GM12878 (cell line): ENCODE measurements around the gene RPS6KL1. TPM values are rescaled to one million over a fixed set of nuclear protein-coding genes. Genes with fewer than 3 reads are reported as not detected.
A peak's percentile ranks its signal among the peaks of the same experiment; 100 is the strongest.

Experiments used
- ATF7 ChIP-seq: fragments of 450-650 bp; IDR thresholded peaks from 2 replicates; pipeline ENCODE4 v1.6.1; 2016; ENCODE audit warnings: low read depth, mild to moderate bottlenecking
- CHD1 ChIP-seq: IDR thresholded peaks from 2 replicates; pipeline ENCODE4 v1.6.1; 2012; ENCODE audit warnings: low read depth, low read length, improper control_type of control experiment
- E2F4 ChIP-seq: IDR thresholded peaks from 2 replicates; pipeline ENCODE4 v1.6.1; 2012; ENCODE audit warnings: low read depth, low read length, improper control_type of control experiment
- KDM1A ChIP-seq: fragments of 200-600 bp; sonication (generic); IDR thresholded peaks from 2 replicates; pipeline ENCODE4 v1.6.1; 2016; ENCODE audit warnings: borderline replicate concordance
- MEF2B ChIP-seq: fragments of 450-650 bp; IDR thresholded peaks from 2 replicates; pipeline ENCODE4 v1.6.1; 2018; ENCODE audit warnings: mild to moderate bottlenecking, moderate library complexity; ENCODE audit not compliant: partially characterized antibody, poor library complexity, severe bottlenecking
- MLLT1 ChIP-seq: fragments of 450-650 bp; IDR thresholded peaks from 2 replicates; pipeline ENCODE4 v1.6.1; 2016; ENCODE audit warnings: mild to moderate bottlenecking
- PKNOX1 ChIP-seq: fragments of 450-650 bp; IDR thresholded peaks from 2 replicates; pipeline ENCODE4 v1.6.1; 2016; ENCODE audit warnings: mild to moderate bottlenecking
- POLR2A ChIP-seq: IDR thresholded peaks from 2 replicates; pipeline ENCODE4 v1.6.1; 2011; ENCODE audit warnings: low read depth, mild to moderate bottlenecking, low read length
- POLR2AphosphoS5 ChIP-seq: IDR thresholded peaks from 2 replicates; pipeline ENCODE4 v1.6.1; 2011; ENCODE audit warnings: mild to moderate bottlenecking, low read length, inconsistent platforms
- RELA ChIP-seq: fragments of 450-650 bp; IDR thresholded peaks from 2 replicates; pipeline ENCODE4 v1.8.0; 2014; ENCODE audit warnings: borderline replicate concordance; ENCODE audit not compliant: partially characterized antibody
- REST ChIP-seq: IDR thresholded peaks from 2 replicates; pipeline ENCODE4 v1.6.1; 2012; ENCODE audit warnings: mild to moderate bottlenecking, low read depth, low read length
- YY1 ChIP-seq: IDR thresholded peaks from 2 replicates; pipeline ENCODE4 v1.6.1; 2011; ENCODE audit warnings: low read depth, mild to moderate bottlenecking, low read length
- ZBTB4 ChIP-seq: fragments of 450-650 bp; formaldehyde crosslinking; IDR thresholded peaks from 2 replicates; pipeline ENCODE4 v1.4.0; 2022; ENCODE audit warnings: mild to moderate bottlenecking, moderate library complexity
- ZNF622 ChIP-seq: fragments of 450-650 bp; IDR thresholded peaks from 2 replicates; pipeline ENCODE4 v1.6.1; 2017; ENCODE audit warnings: mild to moderate bottlenecking, inconsistent platforms
- ZNF687 ChIP-seq: fragments of 450-650 bp; IDR thresholded peaks from 2 replicates; pipeline ENCODE4 v1.6.1; 2017; ENCODE audit warnings: mild to moderate bottlenecking, moderate library complexity
- polyA plus RNA-seq, 11 experiments: library from polyadenylated mRNA; depleted of rRNA in 4 of 11; unstranded in 6 of 11; stranded (reverse) in 5 of 11; fragments of >200 nt; fragmentation: Nextera tagmentation in 4 of 11; fragmentation: Illumina TruSeq in 1 of 11; extraction: Ambion mirVana in 4 of 11; extraction: Trizol in 1 of 11; gene quantifications; 1 replicate in 1 of 11; 2 replicates in 10 of 11; pipeline versions ENCODE4 v1.2.1 to v1.2.3, GENCODE V29; 2011 to 2016; ENCODE audit warnings: inconsistent platforms in 2 of 11, missing spikeins in 2 of 11, low read depth in 1 of 11
- total RNA-seq, 4 experiments: library from RNA; depleted of rRNA in 3 of 4; stranded (reverse); fragments of >200 nt in 3 of 4; fragmentation: Illumina TruSeq in 1 of 4; extraction: Trizol in 1 of 4; gene quantifications; 2 replicates each; pipeline versions ENCODE4 v1.2.1 to v1.2.3, GENCODE V29; 2013 to 2021

The RPS6KL1 gene
- total and polyA plus RNA-seq, 10 of the 15 experiments (the other 5 are each of a cell fraction or from before 2014, with no cell fraction given): 0.04 to 4.2 (median 2.0) TPM

- TF ChIP-seq ZBTB4 (CRISPR knock-in tag): no peak
- TF ChIP-seq MLLT1: peak; percentile 74
- TF ChIP-seq MEF2B: peak; percentile 88
- TF ChIP-seq POLR2A: peak; percentile 95
- peak; percentile 100 for TF ChIP-seq CHD1
- peak; percentile 70 for TF ChIP-seq YY1
- peak; percentile 99 for TF ChIP-seq ATF7
- TF ChIP-seq ZNF622: no peak
- TF ChIP-seq REST: no peak
- TF ChIP-seq E2F4: 0 out of 2 replicates have a peak, but pooled peaks have one; percentile 3
- TF ChIP-seq POLR2AphosphoS5: peak; percentile 86
- peak; percentile 3 for TF ChIP-seq RELA
- peak; percentile 73; the same call in 1 of the 2 replicates for TF ChIP-seq ZNF687
- TF ChIP-seq KDM1A: no peak
- peak; percentile 48 for TF ChIP-seq PKNOX1
Observed at GRCh38 chr14:74881431-74882102, 41.5 kb downstream of the RPS6KL1 start, which contains the start of gene DLST (continued).
